Skin epidermis (tissue), 12 donors: Measurements from ENCODE around the gene CAPN15.

Experiments used
- H3K27ac ChIP-seq, 21 experiments: fragments of 200-600 bp; sonication (generic) in 11 of 21; one replicate each; pipeline ENCODE4 v1.5.0; 2020; ENCODE audit warnings: mild to moderate bottlenecking in 3 of 21, inconsistent platforms in 2 of 21, moderate library complexity in 2 of 21
- H3K4me3 ChIP-seq, 7 experiments: fragments of 200-600 bp; sonication (generic) in 2 of 7; one replicate each; pipeline ENCODE4 v1.5.0; 2020; ENCODE audit warnings: inconsistent platforms in 2 of 7, mild to moderate bottlenecking in 2 of 7, moderate library complexity in 1 of 7

CAPN15 gene

DNA sequence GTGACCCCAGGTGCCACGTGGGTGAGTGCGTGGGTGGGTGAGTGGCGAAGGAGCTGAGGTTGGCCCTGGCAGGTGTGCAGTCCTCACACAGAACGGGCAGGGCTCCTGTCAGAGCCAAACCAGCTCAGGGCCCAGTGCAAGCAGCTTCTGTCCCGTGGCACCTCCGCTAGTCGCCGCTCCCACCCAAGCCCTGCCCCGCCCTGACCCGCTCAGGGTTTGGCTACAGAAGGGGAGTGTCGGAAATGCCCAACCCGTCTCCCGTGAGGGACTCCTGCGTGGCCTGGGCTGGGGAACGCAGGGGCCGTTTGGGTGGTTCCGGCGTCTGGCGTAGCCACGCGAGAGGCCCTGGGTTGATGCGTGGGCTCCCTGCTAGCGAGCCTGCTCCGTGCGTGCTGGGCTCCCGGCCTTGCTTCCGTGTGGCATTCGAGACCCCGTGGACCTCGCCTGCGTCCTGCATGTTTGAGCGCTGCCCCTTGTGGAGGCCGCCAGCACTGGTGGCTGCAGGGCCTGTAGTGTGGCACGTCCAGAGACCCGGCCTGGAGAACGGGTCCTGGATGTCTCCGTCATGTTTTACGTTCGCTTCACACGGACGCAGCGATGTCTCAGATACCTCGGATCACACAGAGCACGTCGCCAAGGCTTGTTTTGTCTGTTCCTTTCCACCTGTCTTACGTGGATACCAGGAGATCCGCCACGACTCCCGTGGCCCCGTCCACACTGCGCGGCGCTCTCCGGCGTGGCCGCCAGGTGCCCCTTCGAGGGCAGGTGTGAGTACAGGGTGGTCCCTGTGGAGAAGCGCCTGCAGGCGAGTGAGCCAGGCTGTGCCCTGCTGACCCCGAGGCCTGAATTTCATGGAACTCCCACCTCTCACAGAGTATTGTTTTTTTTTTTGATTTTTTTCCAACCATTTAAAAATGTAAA lies 10.2 kb downstream of the CAPN15 start:
- H3K27ac ChIP-seq: no peak overlapping the region
- no peak overlapping the region for H3K4me3 ChIP-seq

DNA sequence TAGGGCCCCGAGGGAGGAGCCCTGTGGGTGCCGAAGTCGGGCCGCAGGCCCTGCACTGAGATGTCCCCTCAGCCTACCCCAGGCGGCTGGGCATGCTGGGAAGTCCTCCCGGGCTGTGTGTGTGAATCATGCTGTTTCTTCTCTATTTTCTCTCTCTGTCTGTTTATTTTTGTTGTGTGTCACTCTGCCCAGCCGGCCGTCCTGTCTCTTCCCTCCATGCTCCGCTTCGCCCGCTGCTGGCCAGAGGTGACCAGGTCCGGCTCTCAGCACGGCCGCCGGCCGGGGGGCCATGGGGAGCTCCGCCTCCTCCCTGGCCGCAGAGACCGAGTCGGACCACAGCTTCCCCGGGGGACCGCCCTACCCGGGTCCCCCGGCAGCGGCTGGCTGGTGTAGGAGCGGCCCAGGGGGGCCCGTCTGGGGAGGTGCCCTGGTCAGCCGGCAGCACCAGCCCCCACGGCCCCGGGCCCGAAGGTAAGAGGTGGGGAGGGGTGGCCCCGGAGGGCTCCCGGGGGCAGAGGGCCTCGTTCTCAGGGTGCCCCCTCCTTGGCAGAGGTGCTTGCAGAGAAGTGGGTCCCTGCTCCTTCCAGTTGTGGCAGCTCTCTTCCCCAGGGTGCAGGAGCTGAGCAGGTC lies 12.5 kb downstream of the CAPN15 start:
- Histone ChIP-seq H3K27ac (no peak overlapping the region), H3K4me3 (no peak overlapping the region)

DNA sequence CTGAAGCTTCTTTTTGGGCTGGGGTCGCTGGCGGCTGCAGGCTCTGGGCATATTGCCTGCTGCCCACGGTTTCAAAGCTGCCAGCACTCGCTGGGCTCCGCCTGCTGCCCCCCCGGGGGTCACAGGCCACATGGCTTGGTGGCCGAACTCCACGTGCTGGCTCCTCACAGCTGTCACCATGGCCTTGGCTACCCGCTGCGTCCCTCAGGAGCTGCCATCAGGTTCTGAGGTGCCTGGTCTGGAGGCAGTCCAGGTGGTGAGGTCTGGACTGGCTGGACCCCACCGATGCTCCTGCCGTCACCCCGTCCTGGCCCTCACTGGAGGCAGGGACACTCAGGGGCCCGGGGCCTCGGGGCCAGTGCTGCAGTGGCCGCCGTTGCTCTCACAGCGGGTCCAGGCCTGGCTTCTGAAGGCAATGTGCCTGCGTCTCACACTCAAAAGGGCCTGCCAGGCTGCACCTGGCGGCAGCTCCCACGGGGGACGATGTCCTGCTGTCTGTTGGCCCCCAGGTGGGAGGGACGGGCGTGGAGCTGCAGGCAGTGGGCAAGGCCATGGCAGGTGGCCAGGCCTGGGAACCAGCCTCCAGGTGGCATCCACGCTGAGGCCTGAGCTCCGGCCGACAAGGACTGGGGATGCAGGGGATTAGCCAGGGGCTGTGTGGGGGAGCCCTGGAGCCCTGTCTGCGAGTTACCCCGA lies 13.3 kb downstream of the CAPN15 start:
- Histone ChIP-seq H3K27ac (no peak overlapping the region), H3K4me3 (no peak overlapping the region)

DNA sequence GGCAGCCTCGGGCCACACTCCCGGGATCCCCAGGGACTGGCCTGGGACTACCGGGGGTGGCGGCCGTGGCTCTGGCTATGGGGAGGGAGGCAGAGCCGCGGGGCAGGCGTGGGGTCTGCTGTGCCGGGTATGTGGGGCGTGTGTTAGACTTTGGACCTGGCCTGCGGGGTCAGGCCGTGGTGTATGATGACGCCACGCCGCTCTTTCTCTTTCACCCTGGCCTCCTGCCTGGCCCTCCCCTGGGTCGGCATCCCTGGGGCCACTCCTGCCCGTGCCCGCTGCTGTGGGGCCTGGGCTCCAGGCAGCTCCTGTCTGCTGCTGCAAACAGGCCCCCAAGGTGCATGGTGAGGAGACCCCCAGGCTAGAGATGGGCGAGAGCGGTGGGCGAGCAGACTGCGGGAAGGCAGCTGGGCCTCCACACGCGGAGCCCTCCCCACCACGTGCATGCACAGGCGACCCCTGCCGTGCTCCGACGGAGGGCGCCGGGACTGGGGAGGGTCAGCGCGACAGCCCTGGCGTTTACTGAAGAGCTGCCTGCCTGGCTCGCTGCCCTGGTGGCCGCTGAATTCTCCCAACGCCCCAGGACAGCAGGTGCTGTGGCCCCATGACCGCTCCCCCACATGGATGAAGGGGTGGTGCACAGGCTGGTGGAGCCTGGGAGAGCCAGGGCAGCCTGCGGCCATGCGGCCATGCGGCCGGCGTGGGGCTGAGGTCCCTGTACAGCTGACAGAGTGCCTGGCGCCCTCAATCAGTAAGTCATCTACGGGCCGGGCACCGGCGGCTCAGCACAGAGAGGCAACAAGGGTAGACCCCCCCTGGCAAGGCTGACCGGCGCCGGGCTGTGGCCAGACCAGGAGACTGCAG lies 16.0 kb downstream of the CAPN15 start:
- no peak overlapping the region for H3K27ac ChIP-seq
- no peak overlapping the region for H3K4me3 ChIP-seq

DNA sequence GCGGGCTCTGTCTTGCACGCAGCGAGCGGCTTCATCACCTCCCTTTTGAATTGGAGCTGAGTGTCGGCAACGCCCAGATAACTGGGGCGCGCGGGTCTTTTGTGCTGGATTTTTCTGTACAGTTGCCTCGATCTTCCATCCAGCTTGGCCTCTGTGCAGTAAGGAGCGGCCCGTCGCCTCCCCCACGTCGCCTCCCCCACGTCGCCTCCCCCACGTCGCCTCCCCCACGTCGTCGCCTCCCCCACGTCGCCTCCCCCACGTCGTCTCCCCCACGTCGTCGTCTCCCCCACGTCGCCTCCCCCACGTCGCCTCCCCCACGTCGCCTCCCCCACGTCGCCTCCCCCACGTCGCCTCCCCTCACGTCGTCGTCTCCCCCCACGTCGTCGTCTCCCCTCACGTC lies 17.0 kb downstream of the CAPN15 start:
- H3K4me3 ChIP-seq: no peak overlapping the region

DNA sequence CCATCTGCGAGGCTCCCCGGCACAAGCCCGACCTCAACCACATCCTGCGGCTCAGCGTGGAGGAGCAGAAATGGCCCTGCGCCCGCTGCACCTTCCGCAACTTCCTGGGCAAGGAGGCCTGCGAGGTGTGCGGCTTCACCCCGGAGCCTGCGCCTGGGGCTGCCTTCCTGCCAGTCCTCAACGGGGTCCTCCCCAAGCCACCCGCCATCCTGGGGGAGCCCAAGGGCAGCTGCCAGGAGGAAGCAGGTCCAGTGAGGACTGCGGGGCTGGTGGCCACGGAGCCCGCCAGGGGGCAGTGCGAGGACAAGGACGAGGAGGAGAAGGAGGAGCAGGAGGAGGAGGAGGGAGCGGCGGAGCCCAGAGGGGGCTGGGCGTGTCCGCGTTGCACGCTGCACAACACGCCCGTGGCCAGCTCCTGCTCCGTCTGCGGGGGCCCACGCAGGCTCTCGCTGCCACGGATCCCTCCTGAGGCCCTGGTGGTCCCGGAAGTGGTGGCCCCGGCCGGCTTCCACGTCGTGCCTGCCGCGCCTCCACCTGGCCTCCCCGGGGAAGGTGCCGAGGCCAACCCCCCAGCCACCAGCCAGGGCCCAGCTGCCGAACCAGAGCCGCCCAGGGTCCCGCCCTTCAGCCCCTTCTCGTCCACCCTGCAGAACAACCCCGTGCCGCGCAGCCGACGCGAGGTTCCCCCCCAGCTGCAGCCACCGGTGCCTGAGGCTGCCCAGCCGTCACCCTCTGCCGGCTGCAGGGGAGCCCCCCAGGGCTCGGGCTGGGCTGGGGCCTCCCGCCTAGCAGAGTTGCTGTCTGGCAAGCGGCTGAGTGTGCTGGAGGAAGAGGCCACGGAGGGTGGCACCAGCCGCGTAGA lies 19.6 kb downstream of the CAPN15 start:
- Histone ChIP-seq H3K27ac (peak overlapping the region in 2 of 21 experiments; percentile 17 to 50), H3K4me3 (peak overlapping the region in 1 of 7 experiments; percentile 5)

More for the DNA sequence above, 17.0 kb downstream of the CAPN15 start:
- H3K27ac ChIP-seq: no peak overlapping the region

DNA sequence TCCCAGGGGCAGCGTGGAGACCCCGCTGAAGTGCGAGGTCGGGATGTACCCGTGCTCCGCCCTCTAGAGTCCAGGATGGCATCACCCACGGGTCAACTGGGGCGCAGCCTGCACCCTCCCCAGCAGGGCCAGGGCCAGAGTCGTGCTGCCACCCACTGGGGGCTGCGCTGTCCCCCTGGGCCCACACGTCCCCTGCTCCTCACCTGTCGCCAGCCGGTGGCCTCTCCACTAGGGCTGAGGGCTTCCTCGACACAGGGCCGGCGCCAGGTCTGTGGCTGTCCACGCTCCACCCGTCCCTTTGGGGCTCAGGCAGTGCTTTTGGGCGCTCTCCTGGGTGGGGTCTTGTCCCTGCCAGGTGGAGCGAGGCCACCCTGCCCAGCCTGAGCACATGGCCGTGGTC lies 21.1 kb downstream of the CAPN15 start:
- no peak overlapping the region for H3K27ac ChIP-seq
- no peak overlapping the region for H3K4me3 ChIP-seq

DNA sequence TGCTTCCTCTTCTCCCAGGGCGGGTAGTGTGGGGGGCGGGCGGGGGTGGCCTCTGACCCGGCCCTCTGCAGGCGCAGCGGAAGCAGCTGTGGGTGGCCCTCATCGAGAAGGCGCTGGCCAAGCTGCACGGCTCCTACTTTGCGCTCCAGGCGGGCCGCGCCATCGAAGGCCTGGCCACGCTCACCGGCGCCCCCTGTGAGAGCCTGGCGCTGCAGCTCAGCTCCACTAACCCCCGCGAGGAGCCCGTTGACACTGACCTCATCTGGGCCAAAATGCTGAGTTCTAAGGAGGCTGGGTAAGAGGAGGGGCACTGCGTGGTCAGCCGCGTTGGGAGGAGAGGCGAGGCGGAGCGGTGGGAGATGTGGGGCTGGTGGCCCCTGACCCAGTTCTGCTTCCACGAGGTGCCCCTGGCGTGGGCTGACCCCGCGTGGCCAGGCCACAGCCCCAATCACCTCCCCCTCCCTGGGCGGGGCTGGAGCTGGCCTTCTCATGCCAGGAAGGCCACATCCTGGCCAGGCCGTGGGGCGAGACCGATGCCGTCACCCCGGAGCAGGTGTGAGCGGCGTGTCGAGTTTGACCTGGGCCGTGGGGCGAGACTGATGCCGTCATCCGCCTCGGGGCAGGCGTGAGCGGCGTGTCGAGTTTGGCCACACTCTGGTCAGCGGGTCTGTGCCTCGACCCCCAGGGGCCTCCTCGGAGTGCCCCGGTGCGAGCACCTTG lies 22.2 kb downstream of the CAPN15 start:
- Histone ChIP-seq H3K27ac (no peak overlapping the region), H3K4me3 (no peak overlapping the region)

DNA sequence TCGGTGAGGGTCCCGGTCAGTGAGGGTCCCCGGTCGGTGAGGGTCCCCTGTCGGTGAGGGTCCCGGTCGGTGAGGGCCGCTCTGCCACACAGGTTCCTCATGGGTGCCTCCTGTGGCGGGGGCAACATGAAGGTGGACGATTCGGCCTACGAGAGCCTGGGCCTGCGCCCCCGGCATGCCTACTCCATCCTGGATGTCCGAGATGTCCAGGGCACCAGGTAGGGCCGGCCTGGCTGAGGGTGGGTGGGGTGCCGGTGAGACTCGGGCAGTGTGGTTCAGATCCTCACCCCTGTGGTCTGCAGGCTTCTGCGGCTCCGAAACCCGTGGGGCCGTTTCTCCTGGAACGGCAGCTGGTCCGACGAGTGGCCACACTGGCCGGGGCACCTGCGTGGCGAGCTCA lies 23.7 kb downstream of the CAPN15 start:
- H3K27ac ChIP-seq: no peak overlapping the region
- H3K4me3 ChIP-seq: no peak overlapping the region

DNA sequence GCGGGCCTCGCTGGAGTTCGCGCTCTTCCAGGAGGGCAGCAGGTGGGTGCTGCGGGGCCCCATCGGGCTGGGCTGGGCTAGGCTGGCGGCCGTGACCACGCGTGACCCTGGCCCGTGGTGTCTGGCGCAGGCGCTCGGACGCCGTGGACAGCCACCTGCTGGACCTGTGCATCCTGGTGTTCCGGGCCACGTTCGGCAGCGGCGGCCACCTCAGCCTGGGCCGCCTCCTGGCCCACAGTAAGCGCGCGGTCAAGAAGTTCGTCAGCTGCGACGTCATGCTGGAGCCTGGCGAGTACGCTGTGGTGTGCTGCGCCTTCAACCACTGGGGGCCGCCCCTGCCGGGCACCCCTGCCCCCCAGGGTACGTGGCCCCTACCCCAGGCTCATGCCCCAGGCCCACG lies 24.7 kb downstream of the CAPN15 start:
- Histone ChIP-seq H3K4me3 (no peak overlapping the region), H3K27ac (no peak overlapping the region)

DNA sequence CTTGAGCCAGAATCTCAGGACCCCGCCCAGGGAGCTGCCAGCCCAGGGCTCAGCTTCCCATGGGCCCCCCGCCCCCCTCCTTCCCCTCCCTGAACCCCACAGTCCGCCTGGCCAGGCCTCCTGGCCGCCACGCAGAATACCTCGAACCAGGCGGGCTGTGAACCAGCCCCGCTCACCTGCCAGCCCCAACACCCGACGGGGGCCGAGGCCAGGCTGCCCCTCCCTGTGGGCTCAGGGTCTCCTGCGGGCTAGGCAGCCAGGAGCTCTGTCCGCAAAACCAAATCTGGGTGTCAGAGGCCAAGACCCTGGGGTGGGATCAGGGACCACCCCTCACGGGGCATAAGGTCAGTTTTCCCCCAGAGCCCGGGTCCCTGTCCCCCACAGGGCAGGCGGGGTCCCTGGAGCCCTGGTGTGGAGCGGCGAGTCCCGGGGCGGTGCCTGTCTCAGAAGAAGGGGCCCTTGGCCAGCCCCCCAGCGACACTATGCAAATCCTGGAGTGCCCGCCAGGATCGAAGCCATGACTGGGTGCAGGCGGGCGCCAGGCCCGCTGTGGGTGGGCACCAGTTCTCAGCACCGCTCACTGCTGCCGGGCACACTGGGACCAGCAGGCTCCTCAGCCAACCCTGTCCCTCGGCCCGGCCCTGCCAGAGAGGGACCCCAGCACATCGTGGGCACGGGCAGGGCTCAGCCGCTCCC lies 26.2 kb downstream of the CAPN15 start:
- H3K4me3 ChIP-seq: no peak overlapping the region
- peak overlapping the region in 1 of 21 experiments; percentile 46 for H3K27ac ChIP-seq

DNA sequence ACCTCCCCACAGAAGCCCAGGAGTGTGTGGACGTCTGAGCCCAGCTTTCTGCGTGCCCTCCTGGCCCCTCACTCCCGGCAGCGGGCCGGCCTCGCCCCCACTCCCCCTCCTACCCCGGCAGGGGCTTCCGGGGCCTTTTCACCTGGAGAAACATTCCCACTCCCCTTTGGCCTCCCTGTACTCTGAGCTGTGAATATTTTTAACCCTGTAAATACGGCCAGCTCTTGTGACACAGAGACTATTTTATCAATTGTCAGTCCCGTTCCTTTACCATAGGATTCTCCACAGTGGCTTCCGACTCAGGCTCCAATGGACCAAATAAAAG lies 26.7 kb downstream of the CAPN15 start:
- H3K27ac ChIP-seq: peak overlapping the region in 5 of 21 experiments; percentile 1 to 46 (median 32)

DNA sequence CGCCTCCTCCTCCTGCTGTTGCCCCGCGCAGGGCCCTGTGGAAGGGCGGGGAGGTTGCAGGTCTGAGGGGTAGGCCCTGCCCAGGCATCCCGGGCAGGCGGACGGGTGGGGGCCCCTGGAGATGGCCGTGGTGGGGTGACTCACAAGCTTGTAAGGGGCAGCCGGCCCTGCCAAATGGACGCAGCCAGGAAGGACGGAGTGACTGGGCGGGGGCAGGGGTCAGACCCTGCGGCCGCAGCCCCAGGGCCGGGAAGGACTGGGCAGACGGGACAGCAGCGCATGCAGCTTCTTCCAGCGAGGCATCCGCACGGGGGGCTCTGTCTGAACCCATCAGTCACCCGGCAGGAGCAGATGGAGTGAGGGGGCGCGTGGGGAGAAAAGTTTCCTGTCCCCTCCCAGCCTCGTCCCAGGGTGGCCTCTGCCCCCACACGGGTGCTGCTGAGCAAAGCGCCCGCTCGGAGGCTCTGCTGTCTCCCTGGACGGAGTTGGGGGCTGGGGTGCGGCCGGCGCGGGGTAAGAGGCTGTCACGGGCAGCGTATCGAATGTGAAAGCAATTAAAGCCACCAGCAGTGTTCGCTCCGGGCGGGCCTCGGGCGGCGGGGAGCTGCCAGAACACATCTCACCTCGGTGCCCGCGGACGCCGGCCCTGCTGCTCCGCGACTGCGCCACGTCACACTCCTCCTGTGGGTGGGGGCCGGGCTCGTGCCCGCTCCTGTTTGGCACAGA lies 27.3 kb downstream of the CAPN15 start:
- H3K4me3 ChIP-seq: peak overlapping the region in 5 of 7 experiments; percentile 4 to 23 (median 12)
- peak overlapping the region in 11 of 21 experiments; percentile 1 to 50 (median 18) for H3K27ac ChIP-seq

More for the DNA sequence above, 26.7 kb downstream of the CAPN15 start:
- no peak overlapping the region for H3K4me3 ChIP-seq

DNA sequence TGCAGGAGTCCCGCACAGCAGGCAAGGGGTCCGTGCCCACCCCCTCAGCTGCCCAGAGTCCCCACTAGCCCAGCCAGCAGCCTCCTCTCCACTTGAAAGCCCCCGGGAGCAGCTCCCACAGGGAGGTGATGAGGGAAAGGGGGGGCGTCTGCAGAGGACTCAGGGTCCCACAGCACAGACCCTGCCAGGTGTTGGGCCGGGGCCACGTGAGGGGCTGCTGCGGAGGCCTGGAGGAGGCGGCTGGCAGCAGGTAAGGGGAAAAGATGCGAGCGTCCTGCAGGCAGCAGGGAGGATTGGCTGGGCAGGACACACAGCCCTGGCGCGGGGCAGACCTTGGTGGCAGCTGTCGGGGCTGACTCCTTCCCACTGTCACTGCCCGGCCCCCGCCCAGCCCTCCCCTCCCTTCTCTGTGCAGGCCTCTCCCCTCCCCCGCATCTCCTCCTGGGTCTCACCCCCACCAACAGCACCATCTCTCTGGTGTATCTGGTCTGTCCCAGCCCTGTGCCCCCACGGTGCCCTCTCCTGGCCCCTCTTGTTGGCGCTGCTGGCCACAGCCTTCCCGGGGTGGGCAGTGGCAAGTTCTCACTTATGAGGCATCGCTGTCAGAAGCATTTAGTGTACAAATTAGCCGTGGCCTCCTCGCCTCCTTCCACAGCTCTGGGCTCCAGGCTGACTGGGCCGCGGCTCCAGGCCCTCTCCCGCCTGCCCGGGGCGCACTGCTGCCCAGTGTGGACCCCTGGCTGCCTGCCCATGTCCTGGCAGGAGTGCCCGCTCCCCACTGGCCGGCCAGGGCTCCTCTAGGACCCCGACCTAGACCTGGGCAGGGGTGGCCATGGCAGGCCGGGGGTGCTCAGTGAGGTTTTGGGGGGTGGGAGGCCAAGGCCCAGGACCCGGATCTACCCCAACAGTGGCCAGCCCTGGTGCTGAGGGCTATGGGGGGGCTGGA lies 28.3 kb downstream of the CAPN15 start:
- Histone ChIP-seq H3K4me3 (no peak overlapping the region), H3K27ac (peak overlapping the region in 3 of 21 experiments; percentile 13 to 25 (median 18))

DNA sequence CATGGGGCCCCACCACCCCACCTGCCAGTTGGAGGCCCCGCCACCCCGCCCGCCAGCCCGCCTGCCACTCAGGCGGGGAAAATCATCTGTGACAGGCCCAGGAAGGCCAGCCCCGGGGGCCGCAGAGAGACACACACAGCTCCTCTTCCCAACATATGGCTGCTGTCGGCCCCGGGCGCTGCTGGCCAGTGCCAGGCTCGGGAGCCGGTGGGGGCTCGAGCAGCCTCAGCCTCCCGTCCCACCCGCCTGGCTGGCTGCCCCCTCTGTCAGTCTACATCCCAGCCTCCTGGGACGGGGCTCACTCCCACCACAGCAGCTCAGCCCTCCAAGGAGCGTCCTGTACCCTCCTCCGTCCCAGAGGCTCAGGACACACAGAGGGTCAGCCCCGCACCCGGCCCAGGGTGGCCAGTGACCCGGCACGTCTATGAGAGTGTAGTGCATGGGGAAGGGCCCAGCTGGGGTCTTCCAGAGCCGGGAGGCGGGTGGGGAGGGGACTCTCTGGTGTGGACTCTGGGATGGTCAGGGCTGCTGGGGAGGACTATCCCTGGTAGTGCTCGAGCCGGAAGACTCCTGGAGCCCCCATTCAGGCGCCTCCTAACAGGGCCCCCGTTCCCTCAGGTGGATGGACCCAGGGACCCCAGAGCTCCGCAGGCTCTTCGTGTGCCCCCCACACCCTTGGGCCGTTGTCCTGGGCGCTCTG lies 29.1 kb downstream of the CAPN15 start:
- H3K4me3 ChIP-seq: no peak overlapping the region
- no peak overlapping the region for H3K27ac ChIP-seq
